HCT116 (cell line): ENCODE data around the gene CHRNA4. TPM values are rescaled to one million over a fixed set of nuclear protein-coding genes. Genes with fewer than 3 reads are reported as not detected.

Source experiments
- ATAC-seq: fragments of 200-7000 bp; cut with Tn5 transposase; 2 replicates; pipeline ENCODE4 v1.9.1; 2020; ENCODE audit warnings: mild to moderate bottlenecking, moderate library complexity
- BruUV-seq: library from RNA; stranded (reverse); fragments of 400-500 nt; replicated peaks from 2 replicates; lab custom pipeline; 2021; lab: Mats Ljungman, UMichigan
- CTCF ChIA-PET: fragments of 300-600 bp; sonication (Branson Sonifier 250); formaldehyde crosslinking; loops from one replicate; lab custom pipeline; 2021; ENCODE audit warnings: antibody characterized with exemption; lab: Charles Lee
- POLR2A ChIA-PET: fragments of 300-600, 350-600 bp; sonication (Branson Sonifier 250); formaldehyde crosslinking; loops from one replicate; lab custom pipeline; 2021; ENCODE audit warnings: antibody characterized with exemption; lab: Charles Lee
- RAD21 ChIA-PET, 2 experiments: fragments of 300-600 bp; sonication (Branson Sonifier 250); formaldehyde crosslinking; loops; one replicate each; lab custom pipeline; 2023; ENCODE audit warnings: low total read pairs in 2 of 2; ENCODE audit not compliant: uncharacterized antibody in 2 of 2, unreplicated experiment in 2 of 2, low non-redundant PET in 1 of 2; lab: Charles Lee
- DNase-seq: peaks from one replicate; pipeline ENCODE4 v3.0.0-alpha.2; 2010; ENCODE audit warnings: low read depth, low spot score
- H2AFZ ChIP-seq: fragments of 200-600 bp; shearing (Covaris generic), sonication (generic); 2 replicates; pipeline ENCODE4 v1.6.1; 2017; ENCODE audit warnings: low read depth, mixed run types, mixed read lengths, antibody characterized with exemption, low read length; ENCODE audit not compliant: poor library complexity, severe bottlenecking
- H3K27ac ChIP-seq: 2 replicates; pipeline ENCODE4 v1.5.1; 2012; ENCODE audit warnings: low read depth, low read length
- H3K27me3 ChIP-seq: fragments of 200-600 bp; sonication (generic); 2 replicates; pipeline ENCODE4 v1.6.1; 2016; ENCODE audit warnings: mixed run types, low read length, mixed read lengths; ENCODE audit not compliant: insufficient read depth
- H3K36me3 ChIP-seq, 2 experiments: fragments of 200-500 bp in 1 of 2; fragments of 200-600 bp in 1 of 2; sonication (Bioruptor generic) in 1 of 2; sonication (generic) in 1 of 2; 2 replicates each; pipeline versions ENCODE4 v1.5.1 to v1.6.1; 2014 to 2016; ENCODE audit warnings: low read length in 2 of 2, inconsistent platforms in 1 of 2, mixed read lengths in 1 of 2, mixed run types in 1 of 2; ENCODE audit not compliant: insufficient read depth in 2 of 2, control insufficient read depth in 1 of 2
- H3K4me1 ChIP-seq, 2 experiments: fragments of 200-600 bp in 1 of 2; sonication (generic) in 1 of 2; 2 replicates each; pipeline versions ENCODE4 v1.5.1 to v1.6.1; 2012 to 2017; ENCODE audit warnings: low read length in 2 of 2, inconsistent platforms in 1 of 2, mild to moderate bottlenecking in 1 of 2, mixed read lengths in 1 of 2, mixed run types in 1 of 2, moderate library complexity in 1 of 2; ENCODE audit not compliant: insufficient read depth in 2 of 2, control insufficient read depth in 1 of 2
- H3K4me2 ChIP-seq: fragments of 200-600 bp; sonication (generic); 2 replicates; pipeline ENCODE4 v1.6.1; 2017; ENCODE audit warnings: mixed run types, low read length, mixed read lengths
- H3K4me3 ChIP-seq, 2 experiments: fragments of 200-600 bp in 1 of 2; sonication (generic) in 1 of 2; replicated peaks in 1 of 2; 2 replicates each; pipeline ENCODE4 v1.5.1; 2011 to 2016; ENCODE audit warnings: low read length in 2 of 2, control low read depth in 1 of 2, low read depth in 1 of 2, mild to moderate bottlenecking in 1 of 2, mixed read lengths in 1 of 2, mixed run types in 1 of 2
- H3K79me2 ChIP-seq: fragments of 200-600 bp; sonication (generic); 2 replicates; pipeline ENCODE4 v1.6.1; 2017; ENCODE audit warnings: mild to moderate bottlenecking, mixed run types, low read length, moderate library complexity, mixed read lengths; ENCODE audit not compliant: insufficient read depth
- H3K9ac ChIP-seq: fragments of 200-600 bp; sonication (generic); 2 replicates; pipeline ENCODE4 v1.6.1; 2016; ENCODE audit warnings: low read length, mixed read lengths
- H3K9me2 ChIP-seq: fragments of 200-600 bp; sonication (generic), shearing (Covaris generic); 2 replicates; pipeline ENCODE4 v1.6.1; 2017; ENCODE audit warnings: mixed run types, mild to moderate bottlenecking, moderate library complexity; ENCODE audit not compliant: insufficient read depth
- H3K9me3 ChIP-seq, 2 experiments: fragments of 200-500 bp in 1 of 2; fragments of 200-600 bp in 1 of 2; sonication (Bioruptor generic) in 1 of 2; sonication (generic) in 1 of 2; 2 replicates each; pipeline ENCODE4 v1.6.1; 2014 to 2017; ENCODE audit warnings: low read length in 2 of 2, mixed read lengths in 2 of 2, inconsistent platforms in 1 of 2, low read depth in 1 of 2, mild to moderate bottlenecking in 1 of 2, mixed run types in 1 of 2, moderate library complexity in 1 of 2; ENCODE audit not compliant: control insufficient read depth in 1 of 2, insufficient read depth in 1 of 2
- H4K20me1 ChIP-seq: fragments of 200-600 bp; sonication (generic), shearing (Covaris generic); 2 replicates; pipeline ENCODE4 v1.6.1; 2017; ENCODE audit warnings: mixed run types, mild to moderate bottlenecking, moderate library complexity; ENCODE audit not compliant: insufficient read depth
- ATF3 ChIP-seq: IDR thresholded peaks from 2 replicates; pipeline ENCODE4 v1.6.1; 2012
- CBX3 ChIP-seq: IDR thresholded peaks from 2 replicates; pipeline ENCODE4 v1.6.1; 2012; ENCODE audit warnings: low read depth
- CTCF ChIP-seq, 3 experiments: fragments of 200-600 bp in 1 of 3; sonication (generic) in 1 of 3; IDR thresholded peaks in 2 of 3; conservative IDR thresholded peaks in 1 of 3; 2 replicates each; pipeline ENCODE4 v1.5.1; 2012 to 2017; ENCODE audit warnings: low read depth in 2 of 3, low read length in 2 of 3, antibody characterized with exemption in 1 of 3, borderline replicate concordance in 1 of 3, control low read depth in 1 of 3, mild to moderate bottlenecking in 1 of 3, mixed read lengths in 1 of 3, mixed run types in 1 of 3, moderate library complexity in 1 of 3; ENCODE audit not compliant: insufficient read depth in 1 of 3
- ELF1 ChIP-seq: IDR thresholded peaks from 2 replicates; pipeline ENCODE4 v1.6.1; 2012; ENCODE audit warnings: low read depth, borderline replicate concordance
- FOSL1 ChIP-seq: IDR thresholded peaks from 2 replicates; pipeline ENCODE4 v1.6.1; 2012; ENCODE audit warnings: low read depth
- ZFX ChIP-seq: fragments of 450-650 bp; IDR thresholded peaks from 2 replicates; pipeline ENCODE4 v1.6.1; 2017
- intact Hi-C: fragments of 100-400 bp; cut with micrococcal nuclease; formaldehyde crosslinking; loops from 2 replicates; pipeline ENCODE4 v1.10.0; 2022
- total RNA-seq: library from RNA; stranded (reverse); gene quantifications from one replicate; pipeline ENCODE4 v1.2.1, GENCODE V29; 2021; ENCODE audit not compliant: unreplicated experiment

The CHRNA4 gene
- total RNA-seq, 1 experiment from 2014 or later = not detected

GRCh38 chr20:63357921-63358905 is 2.9 kb downstream of the CHRNA4 start:
- no peak overlapping the region for H3K4me3 ChIP-seq
- no peaks in the 10 kb centered on the region for H4K20me1 ChIP-seq
- no peak overlapping the region for H3K4me2 ChIP-seq
- ChIA-PET CTCF (no interaction called here), POLR2A (no interaction called here), RAD21 (no interaction called here)
- no peaks in the 10 kb centered on the region for H3K4me1 ChIP-seq
- H3K9ac ChIP-seq = no peak overlapping the region
- intact Hi-C loops = no loop called here
- TF ChIP-seq FOSL1 (no peak), ELF1 (no peak), ATF3 (no peak), ZFX (no peak), CBX3 (no peak), CTCF (IDR thresholded peaks at IDR 0.05 in 2 of 3, conservative IDR thresholded peaks at IDR 0.05 in 1 of 3; ENCODE audit: borderline replicate concordance in 1 of 3, insufficient read depth in 1 of 3, low read depth in 2 of 3, low read length in 2 of 3) (no peak)
- H3K9me3 ChIP-seq = no peaks in the 10 kb centered on the region
- H3K27ac ChIP-seq = no peak overlapping the region
- no peaks in the 10 kb centered on the region for H3K27me3 ChIP-seq
- no TSS peak for BruUV-seq
- DNase-seq = no peak
- H3K9me2 ChIP-seq = no peaks in the 10 kb centered on the region
- no peaks in the 10 kb centered on the region for H3K79me2 ChIP-seq
- no peak overlapping the region for H2AFZ ChIP-seq
- no peaks in the 10 kb centered on the region for H3K36me3 ChIP-seq
- ATAC-seq = no peak
